Measurements from ENCODE around the gene AARS2. TPM values are rescaled to one million over a fixed set of nuclear protein-coding genes. Genes with fewer than 3 reads are reported as not detected.

The AARS2 gene
- total and polyA plus RNA-seq, 2 of the 8 experiments (the other 6 are each of a cell fraction or from before 2014, with no cell fraction given) = 8.6 to 20.4 TPM

DNA sequence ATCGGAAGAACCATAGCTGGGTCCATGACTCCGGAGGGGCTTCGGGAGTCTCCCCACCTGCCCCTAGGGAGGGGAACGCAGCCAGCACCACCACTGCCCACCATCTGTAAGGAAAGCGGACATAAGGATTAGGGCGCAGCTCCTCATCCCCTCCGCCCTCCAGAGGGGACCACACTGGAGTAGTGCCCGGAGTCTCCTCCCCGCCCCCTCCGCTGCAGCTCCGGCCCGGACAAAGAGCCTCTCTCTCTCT lies 56.4 kb downstream of the AARS2 start (continued):
- no peak for TF ChIP-seq SIRT6 (IDR thresholded peaks at IDR 0.05; ENCODE audit: low read length)
- TF ChIP-seq SAP30 (IDR thresholded peaks at IDR 0.05; ENCODE audit: insufficient read depth, insufficient replicate concordance, low read length) = no peak
- TF ChIP-seq POLR2A (IDR thresholded peaks at IDR 0.05; ENCODE audit: control extremely low read depth in 1 of 2, low read depth in 2 of 2, low read length in 2 of 2) = peak in 1 of 2 experiments; percentile 34; a peak in 1 of 3 replicates
- TF ChIP-seq SP2 (IDR thresholded peaks at IDR 0.05; ENCODE audit: low read length) = no peak
- TF ChIP-seq, protein P1, sequence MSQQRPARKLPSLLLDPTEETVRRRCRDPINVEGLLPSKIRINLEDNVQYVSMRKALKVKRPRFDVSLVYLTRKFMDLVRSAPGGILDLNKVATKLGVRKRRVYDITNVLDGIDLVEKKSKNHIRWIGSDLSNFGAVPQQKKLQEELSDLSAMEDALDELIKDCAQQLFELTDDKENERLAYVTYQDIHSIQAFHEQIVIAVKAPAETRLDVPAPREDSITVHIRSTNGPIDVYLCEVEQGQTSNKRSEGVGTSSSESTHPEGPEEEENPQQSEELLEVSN (IDR thresholded peaks at IDR 0.05) = no peak
- no peak for TF ChIP-seq BRCA1 (IDR thresholded peaks at IDR 0.05; ENCODE audit: low read depth, low read length)
- no peak for TF ChIP-seq CHD2 (IDR thresholded peaks at IDR 0.05; ENCODE audit: low read length)
